ENCODE data around the gene TMEM9B.

- TF ChIP-seq POLR2A (IDR thresholded peaks at IDR 0.05) (no peak), CTCF (IDR thresholded peaks at IDR 0.05) (no peak)
Measured at GRCh38 chr11:8962841-8963240, 1.4 kb downstream of the TMEM9B start.
